Astrocyte (in vitro differentiated cells and primary cell): ENCODE results near the gene NDUFAF8. TPM values are rescaled to one million over a fixed set of nuclear protein-coding genes. Genes with fewer than 3 reads are reported as not detected.

ENCODE experiments used
- DNase-seq: peaks from one replicate; pipeline ENCODE4 v3.0.0-alpha.2; 2010; ENCODE audit warnings: low read depth
- FAIRE-seq: peaks from 2 replicates; lab custom pipeline; 2011; peaks lifted over from hg19 to GRCh38; lab: Jason Lieb, UNC
- H2AFZ ChIP-seq: 2 replicates; pipeline ENCODE4 v1.6.0; 2012; ENCODE audit warnings: low read depth, low read length, inconsistent platforms
- H3K27ac ChIP-seq: 2 replicates; pipeline ENCODE4 v1.5.1; 2011; ENCODE audit warnings: low read depth, low read length, inconsistent platforms
- H3K27me3 ChIP-seq: 2 replicates; pipeline ENCODE4 v1.6.0; 2011; ENCODE audit warnings: low read length, inconsistent platforms; ENCODE audit not compliant: insufficient read depth
- H3K36me3 ChIP-seq: 2 replicates; pipeline ENCODE4 v1.5.1; 2011; ENCODE audit warnings: low read length, inconsistent platforms; ENCODE audit not compliant: insufficient read depth
- H3K4me1 ChIP-seq: 2 replicates; pipeline ENCODE4 v1.5.1; 2011; ENCODE audit warnings: low read length, inconsistent platforms; ENCODE audit not compliant: insufficient read depth
- H3K4me2 ChIP-seq: 2 replicates; pipeline ENCODE4 v1.6.0; 2012; ENCODE audit warnings: low read length, inconsistent platforms
- H3K4me3 ChIP-seq: 2 replicates; pipeline ENCODE4 v1.5.1; 2011; ENCODE audit warnings: low read depth, mild to moderate bottlenecking, low read length, inconsistent platforms; ENCODE audit not compliant: insufficient read depth
- H3K79me2 ChIP-seq: 2 replicates; pipeline ENCODE4 v1.6.0; 2012; ENCODE audit warnings: mild to moderate bottlenecking, low read length, inconsistent platforms; ENCODE audit not compliant: insufficient read depth
- H3K9ac ChIP-seq: 2 replicates; pipeline ENCODE4 v1.6.0; 2012; ENCODE audit warnings: mild to moderate bottlenecking, low read length, inconsistent platforms
- H3K9me3 ChIP-seq: 2 replicates; pipeline ENCODE4 v1.5.1; 2012; ENCODE audit warnings: low read depth, mild to moderate bottlenecking, low read length, inconsistent platforms; ENCODE audit not compliant: insufficient read depth
- H4K20me1 ChIP-seq: 2 replicates; pipeline ENCODE4 v1.6.0; 2012; ENCODE audit warnings: low read length, inconsistent platforms; ENCODE audit not compliant: insufficient read depth
- H3K27ac Mint-ChIP-seq: one replicate; pipeline ENCODE4 v1.8.0; 2021; ENCODE audit warnings: mild to moderate bottlenecking, mixed read lengths; ENCODE audit not compliant: unreplicated experiment
- H3K27me3 Mint-ChIP-seq: one replicate; pipeline ENCODE4 v1.8.0; 2021; ENCODE audit warnings: low read depth, mixed read lengths; ENCODE audit not compliant: unreplicated experiment
- H3K36me3 Mint-ChIP-seq: one replicate; pipeline ENCODE4 v1.8.0; 2021; ENCODE audit warnings: low read depth, mixed read lengths; ENCODE audit not compliant: unreplicated experiment
- H3K4me1 Mint-ChIP-seq: one replicate; pipeline ENCODE4 v1.8.0; 2021; ENCODE audit warnings: low read depth, mixed read lengths; ENCODE audit not compliant: unreplicated experiment
- H3K4me3 Mint-ChIP-seq: one replicate; pipeline ENCODE4 v1.8.0; 2021; ENCODE audit warnings: mild to moderate bottlenecking, moderate library complexity, mixed read lengths; ENCODE audit not compliant: unreplicated experiment
- H3K9me3 Mint-ChIP-seq: one replicate; pipeline ENCODE4 v1.8.0; 2021; ENCODE audit warnings: mild to moderate bottlenecking, mixed read lengths; ENCODE audit not compliant: unreplicated experiment
- CTCF ChIP-seq: IDR thresholded peaks from 2 replicates; pipeline ENCODE4 v1.5.1; 2011; ENCODE audit warnings: low read depth, mild to moderate bottlenecking, inconsistent platforms, low read length, moderate library complexity; ENCODE audit not compliant: insufficient read depth
- EZH2 ChIP-seq: IDR thresholded peaks from 2 replicates; pipeline ENCODE4 v1.6.1; 2012; ENCODE audit warnings: mild to moderate bottlenecking, low read length, inconsistent platforms; ENCODE audit not compliant: insufficient read depth
- total RNA-seq: library from RNA; stranded (reverse); gene quantifications from 2 replicates; pipeline ENCODE4 v1.2.1, GENCODE V29; 2021

Gene NDUFAF8
- total RNA-seq, 1 donor from 2014 or later: 67.2 TPM

DNA sequence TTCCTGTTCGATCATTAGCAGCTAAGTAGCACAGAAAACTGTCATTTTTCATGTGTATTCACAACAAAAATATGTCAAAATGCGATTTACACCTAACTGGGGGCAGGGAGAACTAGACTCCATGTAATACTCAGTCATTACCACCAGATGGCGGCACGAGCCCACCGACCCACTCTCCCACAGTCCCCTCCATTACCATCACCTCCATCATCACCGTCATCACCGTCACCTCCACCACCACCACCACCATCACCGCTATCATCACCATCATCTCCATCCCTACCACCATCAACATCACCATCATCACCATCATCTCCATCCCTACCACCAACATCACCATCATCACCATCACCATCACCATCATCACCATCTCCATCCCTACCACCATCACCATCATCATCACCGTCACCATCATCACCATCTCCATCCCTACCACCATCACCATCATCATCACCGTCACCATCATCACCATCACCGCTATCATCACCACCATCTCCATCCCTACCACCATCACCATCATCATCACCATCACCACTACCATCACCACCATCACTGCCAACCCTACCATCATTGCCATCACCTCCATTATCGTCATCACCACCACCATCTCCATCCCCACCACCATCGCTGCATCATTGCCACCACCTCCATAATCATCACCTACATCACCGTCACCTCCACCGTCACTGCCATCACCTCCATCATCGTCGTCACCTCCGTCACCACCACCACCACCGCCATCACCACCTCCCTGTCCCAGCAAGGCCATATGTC lies 14.4 kb downstream of the NDUFAF8 start:
- TF ChIP-seq CTCF: peak; percentile 65
- no peak for TF ChIP-seq EZH2
- Histone ChIP-seq H3K4me3 (no peak overlapping the region), H2AFZ (no peak overlapping the region), H3K9ac (no peak overlapping the region), H3K36me3 (no peaks in the 10 kb centered on the region), H3K9me3 (no peaks in the 10 kb centered on the region), H3K4me1 (peaks cover 15% of the 10 kb centered on the region), H3K79me2 (peaks cover 8% of the 10 kb centered on the region), H3K4me2 (no peak overlapping the region), H3K27me3 (no peaks in the 10 kb centered on the region), H4K20me1 (peaks cover 58% of the 10 kb centered on the region), H3K27ac (no peak overlapping the region)
- FAIRE-seq (peak; percentile 39), DNase-seq (no peak)
- Mint-ChIP-seq H3K9me3 (peaks cover under 1% of the 10 kb centered on the region), H3K36me3 (peaks cover 15% of the 10 kb centered on the region), H3K27ac (no peak overlapping the region), H3K4me3 (no peak overlapping the region), H3K4me1 (peaks cover 4% of the 10 kb centered on the region), H3K27me3 (peaks cover 3% of the 10 kb centered on the region)

- Histone ChIP-seq H3K36me3 (no peaks in the 10 kb centered on the region), H3K27me3 (no peaks in the 10 kb centered on the region), H2AFZ (no peak overlapping the region), H4K20me1 (peaks cover 54% of the 10 kb centered on the region), H3K9me3 (no peaks in the 10 kb centered on the region), H3K27ac (no peak overlapping the region), H3K4me1 (peaks cover 15% of the 10 kb centered on the region), H3K4me3 (no peak overlapping the region), H3K9ac (no peak overlapping the region), H3K4me2 (peak overlapping the region; percentile 63), H3K79me2 (peaks cover 8% of the 10 kb centered on the region)
- no peak for FAIRE-seq
- Mint-ChIP-seq H3K27me3 (peaks cover 3% of the 10 kb centered on the region), H3K4me3 (peak overlapping the region; percentile 50), H3K36me3 (peaks cover 14% of the 10 kb centered on the region), H3K9me3 (no peaks in the 10 kb centered on the region), H3K27ac (peak overlapping the region; percentile 66), H3K4me1 (peaks cover 4% of the 10 kb centered on the region)
- DNase-seq: peak; percentile 64
- peak; percentile 58 for TF ChIP-seq CTCF
- no peak for TF ChIP-seq EZH2
Measured at GRCh38 chr17:81254955-81255717, 16.0 kb downstream of the NDUFAF8 start.
